T-helper 1 cell treated with Interleukin-12 subunit alpha and Interleukin-12 subunit beta and Interleukin-4 antibody, amounts not matched to agents 30 μg/mL and 1 μg/mL, for 36 hours (primary cell): ENCODE measurements around the gene NQO2.
A peak's percentile ranks its signal among the peaks of the same experiment; 100 is the strongest.
"Not testable (repeated sequence)": the region's sequence is repeated elsewhere in the genome, so short reads cannot be mapped to it uniquely, and the experiment has no call there.

ENCODE experiments used
- H3K27ac Mint-ChIP-seq: one replicate; pipeline ENCODE4 v1.8.0; 2021; ENCODE audit warnings: mild to moderate bottlenecking, mixed read lengths
- H3K27me3 Mint-ChIP-seq: one replicate; pipeline ENCODE4 v1.8.0; 2021; ENCODE audit warnings: low read depth, mixed read lengths
- H3K36me3 Mint-ChIP-seq: one replicate; pipeline ENCODE4 v1.8.0; 2021; ENCODE audit warnings: low read depth, mixed read lengths
- H3K4me1 Mint-ChIP-seq: one replicate; pipeline ENCODE4 v1.8.0; 2021; ENCODE audit warnings: low read depth, mixed read lengths
- H3K4me3 Mint-ChIP-seq: one replicate; pipeline ENCODE4 v1.8.0; 2021; ENCODE audit warnings: mild to moderate bottlenecking, moderate library complexity, mixed read lengths
- H3K9me3 Mint-ChIP-seq: one replicate; pipeline ENCODE4 v1.8.0; 2021; ENCODE audit warnings: mixed read lengths

NQO2 gene

GRCh38 chr6:3007571-3007970 is 7.9 kb downstream of the NQO2 start:
- peaks cover 77% of the 10 kb centered on the region for H3K36me3 Mint-ChIP-seq
- peaks cover 34% of the 10 kb centered on the region for H3K9me3 Mint-ChIP-seq
- H3K27me3 Mint-ChIP-seq: no peaks in the 10 kb centered on the region
- no peak overlapping the region for H3K27ac Mint-ChIP-seq
- peaks cover 6% of the 10 kb centered on the region for H3K4me1 Mint-ChIP-seq
- H3K4me3 Mint-ChIP-seq: no peak overlapping the region

GRCh38 chr6:3008712-3009265 is 9.1 kb downstream of the NQO2 start:
- not testable (repeated sequence) for H3K27ac Mint-ChIP-seq, H3K4me1 Mint-ChIP-seq, H3K27me3 Mint-ChIP-seq, H3K4me3 Mint-ChIP-seq
- H3K9me3 Mint-ChIP-seq: peaks cover 40% of the 10 kb centered on the region
- H3K36me3 Mint-ChIP-seq: peaks cover 83% of the 10 kb centered on the region

DNA sequence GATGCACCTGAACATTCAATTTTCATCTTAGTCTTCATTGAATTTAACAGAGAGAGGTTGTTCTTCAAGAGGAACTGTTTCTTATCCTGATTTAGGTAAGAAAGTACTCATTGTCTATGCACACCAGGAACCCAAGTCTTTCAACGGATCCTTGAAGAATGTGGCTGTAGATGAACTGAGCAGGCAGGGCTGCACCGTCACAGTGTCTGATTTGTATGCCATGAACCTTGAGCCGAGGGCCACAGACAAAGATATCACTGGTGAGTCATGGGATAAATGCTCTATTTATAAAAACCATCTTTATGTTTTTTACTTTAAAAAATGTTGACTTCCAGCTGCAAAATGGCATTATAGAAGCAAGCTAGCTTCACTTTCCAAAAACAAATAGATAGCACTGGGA is 10.2 kb downstream of the NQO2 start:
- no peak overlapping the region for H3K27ac Mint-ChIP-seq
- H3K27me3 Mint-ChIP-seq: no peaks in the 10 kb centered on the region
- H3K4me3 Mint-ChIP-seq: no peak overlapping the region
- peaks cover 5% of the 10 kb centered on the region for H3K4me1 Mint-ChIP-seq
- H3K9me3 Mint-ChIP-seq: peaks cover 40% of the 10 kb centered on the region
- H3K36me3 Mint-ChIP-seq: peaks cover 87% of the 10 kb centered on the region

DNA sequence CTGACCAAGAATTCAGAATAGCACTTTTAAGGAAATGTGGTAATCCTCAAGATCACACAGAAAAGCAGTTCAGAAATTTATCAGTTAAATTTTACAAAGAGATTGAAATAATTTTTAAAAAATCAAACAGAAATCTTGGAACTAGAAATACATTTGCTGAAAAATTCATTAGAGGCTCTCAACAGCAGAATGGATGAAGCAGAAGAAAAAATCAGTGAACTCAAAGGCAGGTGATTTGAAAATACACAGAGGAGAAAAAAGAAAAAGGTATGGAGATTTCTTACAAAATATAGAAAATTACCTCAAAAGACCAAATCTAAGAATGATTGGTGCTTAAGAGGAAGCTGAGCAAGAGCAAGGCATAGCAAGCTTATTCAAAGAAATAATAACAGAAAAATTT is 11.5 kb downstream of the NQO2 start:
- Mint-ChIP-seq H3K4me3 (no peak overlapping the region), H3K4me1 (peaks cover 5% of the 10 kb centered on the region), H3K27me3 (no peaks in the 10 kb centered on the region), H3K36me3 (peaks cover 86% of the 10 kb centered on the region), H3K9me3 (peaks cover 40% of the 10 kb centered on the region), H3K27ac (no peak overlapping the region)

- peaks cover 5% of the 10 kb centered on the region for H3K4me1 Mint-ChIP-seq
- no peaks in the 10 kb centered on the region for H3K27me3 Mint-ChIP-seq
- peaks cover 40% of the 10 kb centered on the region for H3K9me3 Mint-ChIP-seq
- H3K36me3 Mint-ChIP-seq: peaks cover 82% of the 10 kb centered on the region
- no peak overlapping the region for H3K4me3 Mint-ChIP-seq
- no peak overlapping the region for H3K27ac Mint-ChIP-seq
These were observed 11.9 kb downstream of the NQO2 start for GRCh38 chr6:3011592-3011991.

- H3K27ac Mint-ChIP-seq: no peak overlapping the region
- no peaks in the 10 kb centered on the region for H3K27me3 Mint-ChIP-seq
- H3K4me1 Mint-ChIP-seq: peaks cover 5% of the 10 kb centered on the region
- peaks cover 68% of the 10 kb centered on the region for H3K36me3 Mint-ChIP-seq
- H3K4me3 Mint-ChIP-seq: no peak overlapping the region
- H3K9me3 Mint-ChIP-seq: peaks cover 40% of the 10 kb centered on the region
These were observed 13.8 kb downstream of the NQO2 start for GRCh38 chr6:3013486-3013885.

GRCh38 chr6:3013901-3014674 is 14.4 kb downstream of the NQO2 start:
- Mint-ChIP-seq H3K9me3 (peaks cover 40% of the 10 kb centered on the region), H3K36me3 (peaks cover 64% of the 10 kb centered on the region), H3K4me3 (no peak overlapping the region), H3K4me1 (peaks cover 5% of the 10 kb centered on the region), H3K27me3 (no peaks in the 10 kb centered on the region), H3K27ac (no peak overlapping the region)

DNA sequence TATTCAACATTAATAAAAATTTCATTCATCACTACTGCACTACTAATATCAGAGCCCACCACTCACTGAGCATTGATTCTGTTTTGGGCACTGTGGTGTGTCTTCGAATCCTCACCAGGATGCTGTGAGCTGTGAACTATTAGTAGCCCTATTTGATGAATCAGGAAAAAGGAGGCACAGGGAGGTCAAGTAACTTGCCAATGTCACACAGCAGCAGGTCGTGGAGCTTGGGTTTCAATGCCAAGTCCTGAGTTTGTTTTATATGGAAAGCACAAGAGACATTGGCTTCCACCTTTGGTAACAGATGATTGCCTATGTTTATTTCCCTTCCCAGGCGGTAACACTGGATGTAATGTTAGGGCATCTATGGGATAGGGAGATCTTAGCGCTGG is 15.0 kb downstream of the NQO2 start:
- Mint-ChIP-seq H3K27ac (no peak overlapping the region), H3K36me3 (peaks cover 63% of the 10 kb centered on the region), H3K4me1 (peaks cover 6% of the 10 kb centered on the region), H3K9me3 (peaks cover 34% of the 10 kb centered on the region), H3K27me3 (no peaks in the 10 kb centered on the region), H3K4me3 (no peak overlapping the region)

DNA sequence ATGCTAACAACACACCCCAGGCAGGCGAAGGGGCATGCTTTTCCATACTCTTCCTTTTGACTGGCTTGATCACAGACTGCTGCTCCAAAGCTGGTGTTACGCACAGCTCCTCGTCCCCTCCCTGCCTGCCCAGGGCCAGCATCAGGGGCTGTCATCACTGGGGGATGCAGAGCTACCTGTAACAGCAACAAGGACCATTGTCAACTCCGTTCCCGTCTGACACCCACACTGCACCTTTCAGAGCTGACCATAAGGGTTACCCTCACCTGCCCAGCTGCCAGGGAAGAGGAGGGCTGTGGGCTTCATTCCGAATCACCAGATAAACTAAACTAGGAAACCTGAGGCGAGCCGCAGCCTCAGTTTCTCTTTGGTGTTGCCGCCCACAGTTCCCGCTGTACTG is 15.4 kb downstream of the NQO2 start:
- peaks cover 29% of the 10 kb centered on the region for H3K9me3 Mint-ChIP-seq
- H3K4me3 Mint-ChIP-seq: no peak overlapping the region
- H3K27ac Mint-ChIP-seq: no peak overlapping the region
- H3K36me3 Mint-ChIP-seq: peaks cover 63% of the 10 kb centered on the region
- H3K27me3 Mint-ChIP-seq: no peaks in the 10 kb centered on the region
- H3K4me1 Mint-ChIP-seq: peaks cover 10% of the 10 kb centered on the region

DNA sequence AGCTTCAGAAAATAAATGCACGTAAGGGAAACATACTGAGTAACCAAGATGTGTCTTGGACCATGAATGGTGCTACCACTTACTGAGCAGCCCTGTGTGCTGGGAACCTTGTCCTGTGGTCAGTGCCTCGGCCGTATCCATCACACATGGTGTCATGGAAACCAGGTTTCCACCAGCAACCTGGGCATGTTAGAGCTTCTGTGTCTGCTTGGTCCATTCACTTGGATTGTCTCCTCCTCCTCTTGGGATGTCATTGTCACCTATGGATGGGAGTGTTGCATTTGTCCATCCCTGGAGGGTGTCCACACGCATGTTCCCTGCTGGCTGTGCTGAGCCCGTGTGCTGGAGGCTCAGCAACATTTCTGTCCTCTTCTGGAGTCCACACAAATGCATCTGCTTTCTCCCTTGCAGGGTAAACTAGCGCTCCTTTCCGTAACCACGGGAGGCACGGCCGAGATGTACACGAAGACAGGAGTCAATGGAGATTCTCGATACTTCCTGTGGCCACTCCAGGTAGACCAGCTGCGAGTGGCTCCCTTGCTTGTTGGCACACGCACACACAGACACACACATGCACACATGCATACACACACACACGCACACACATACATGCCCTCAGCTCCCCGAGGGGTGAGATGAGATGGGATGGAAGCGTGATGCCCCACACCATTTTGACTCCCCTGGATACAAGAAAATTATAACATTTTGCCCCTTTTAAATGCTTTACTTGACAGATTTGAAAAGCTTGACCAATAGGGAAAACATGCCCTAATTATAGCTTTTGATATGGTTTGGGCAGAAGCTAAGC is 17.0 kb downstream of the NQO2 start:
- Mint-ChIP-seq H3K27ac (no peak overlapping the region), H3K36me3 (peaks cover 54% of the 10 kb centered on the region), H3K27me3 (no peaks in the 10 kb centered on the region), H3K4me1 (peaks cover 12% of the 10 kb centered on the region), H3K9me3 (peaks cover 14% of the 10 kb centered on the region), H3K4me3 (no peak overlapping the region)

- Mint-ChIP-seq H3K36me3 (peaks cover 49% of the 10 kb centered on the region), H3K4me1 (peaks cover 13% of the 10 kb centered on the region), H3K27me3 (no peaks in the 10 kb centered on the region), H3K4me3 (no peak overlapping the region), H3K9me3 (peaks cover 8% of the 10 kb centered on the region), H3K27ac (peak overlapping the region; percentile 15)
These were observed 17.6 kb downstream of the NQO2 start for GRCh38 chr6:3017304-3017703.

GRCh38 chr6:3019065-3019464 is 19.4 kb downstream of the NQO2 start:
- Mint-ChIP-seq H3K4me1 (peaks cover 22% of the 10 kb centered on the region), H3K9me3 (no peaks in the 10 kb centered on the region), H3K36me3 (peaks cover 44% of the 10 kb centered on the region), H3K27me3 (no peaks in the 10 kb centered on the region), H3K27ac (no peak overlapping the region), H3K4me3 (no peak overlapping the region)

- Mint-ChIP-seq H3K4me3 (no peak overlapping the region), H3K36me3 (peaks cover 38% of the 10 kb centered on the region), H3K27ac (peak overlapping the region; percentile 35), H3K27me3 (no peaks in the 10 kb centered on the region), H3K4me1 (peaks cover 26% of the 10 kb centered on the region), H3K9me3 (no peaks in the 10 kb centered on the region)
These were observed 20.1 kb downstream of the NQO2 start for GRCh38 chr6:3019749-3020320.

- H3K4me3 Mint-ChIP-seq, H3K9me3 Mint-ChIP-seq, H3K27ac Mint-ChIP-seq, H3K27me3 Mint-ChIP-seq: not testable (repeated sequence)
- H3K36me3 Mint-ChIP-seq: peaks cover 30% of the 10 kb centered on the region
- H3K4me1 Mint-ChIP-seq: peaks cover 34% of the 10 kb centered on the region
These were observed 21.4 kb downstream of the NQO2 start for GRCh38 chr6:3020976-3021598.
